HEK293 (cell line): ENCODE data around the gene KCNJ6.

Experiments
- CTCF ChIA-PET: fragments of 350-600 bp; formaldehyde crosslinking; extraction: SDS; loops from one replicate; lab custom pipeline; 2021; ENCODE audit warnings: antibody characterized with exemption; lab: Yijun Ruan, JAX
- POLR2A ChIA-PET: fragments of 300-600 bp; formaldehyde crosslinking; extraction: SDS; loops from one replicate; lab custom pipeline; 2020; ENCODE audit warnings: antibody characterized with exemption, inconsistent platforms; lab: Yijun Ruan, JAX
- H3K27ac ChIP-seq: fragments of 200-500 bp; sonication (Bioruptor generic); 2 replicates; pipeline ENCODE4 v1.5.1; 2014; ENCODE audit warnings: low read depth, low read length, control low read depth, inconsistent platforms; ENCODE audit errors: extremely low read depth
- H3K36me3 ChIP-seq, 2 experiments: fragments of 200-500 bp in 1 of 2; sonication (Bioruptor generic) in 1 of 2; 1 replicate in 1 of 2; 2 replicates in 1 of 2; pipeline ENCODE4 v1.5.1; 2014 to 2017; ENCODE audit warnings: inconsistent platforms in 2 of 2, low read length in 2 of 2; ENCODE audit not compliant: control insufficient read depth in 2 of 2, insufficient read depth in 1 of 2
- H3K4me1 ChIP-seq: fragments of 200-500 bp; sonication (Bioruptor generic); 2 replicates; pipeline ENCODE4 v1.5.1; 2014; ENCODE audit warnings: mild to moderate bottlenecking, low read length, inconsistent platforms; ENCODE audit not compliant: control insufficient read depth, insufficient read depth
- H3K4me3 ChIP-seq: 2 replicates; pipeline ENCODE4 v1.5.1; 2011; ENCODE audit warnings: low read depth, mild to moderate bottlenecking, control low read depth, low read length, moderate library complexity
- H3K9me3 ChIP-seq: fragments of 200-500 bp; sonication (Bioruptor generic); 2 replicates; pipeline ENCODE4 v1.5.1; 2014; ENCODE audit warnings: low read depth, low read length, inconsistent platforms; ENCODE audit not compliant: control insufficient read depth, insufficient read depth
- FEZF1 ChIP-seq: fragments of 450-650 bp; formaldehyde crosslinking; IDR thresholded peaks from 2 replicates; pipeline ENCODE4 v1.5.1; 2016; ENCODE audit warnings: missing biosample characterization, missing genetic modification characterization
- GFI1B ChIP-seq: fragments of 450-650 bp; formaldehyde crosslinking; IDR thresholded peaks from 2 replicates; pipeline ENCODE4 v1.5.1; 2016; ENCODE audit warnings: missing biosample characterization, missing genetic modification characterization
- GLI2 ChIP-seq: fragments of 450-650 bp; formaldehyde crosslinking; IDR thresholded peaks from 2 replicates; pipeline ENCODE4; 2017; ENCODE audit warnings: missing biosample characterization, missing genetic modification characterization, low read depth, borderline replicate concordance
- GLI4 ChIP-seq: fragments of 450-650 bp; formaldehyde crosslinking; IDR thresholded peaks from 2 replicates; pipeline ENCODE4 v1.5.1; 2016; ENCODE audit warnings: missing biosample characterization, missing genetic modification characterization
- KLF9 ChIP-seq: fragments of 450-650 bp; formaldehyde crosslinking; IDR thresholded peaks from 2 replicates; pipeline ENCODE4 v1.5.1; 2016; ENCODE audit warnings: missing biosample characterization, missing genetic modification characterization, low read depth
- SETDB1 ChIP-seq: IDR thresholded peaks from one replicate; pipeline ENCODE4 v1.6.1; 2017; ENCODE audit warnings: mild to moderate bottlenecking, low read length, moderate library complexity, mixed read lengths; ENCODE audit not compliant: insufficient read length
- ZNF112 ChIP-seq: fragments of 450-650 bp; formaldehyde crosslinking; IDR thresholded peaks from 2 replicates; pipeline ENCODE4 v1.5.0; 2017; ENCODE audit warnings: missing biosample characterization, missing genetic modification characterization
- ZNF114 ChIP-seq: fragments of 450-650 bp; formaldehyde crosslinking; IDR thresholded peaks from 2 replicates; pipeline ENCODE4 v1.5.0; 2017; ENCODE audit warnings: missing biosample characterization, missing genetic modification characterization
- ZNF184 ChIP-seq: fragments of 450-650 bp; IDR thresholded peaks from 2 replicates; pipeline ENCODE4 v1.5.1; 2018; ENCODE audit warnings: missing biosample characterization, mild to moderate bottlenecking, missing genetic modification characterization
- ZNF239 ChIP-seq: fragments of 450-650 bp; formaldehyde crosslinking; IDR thresholded peaks from 2 replicates; pipeline ENCODE4 v1.5.1; 2016; ENCODE audit warnings: missing biosample characterization, missing genetic modification characterization
- ZNF266 ChIP-seq: fragments of 450-650 bp; formaldehyde crosslinking; IDR thresholded peaks from 2 replicates; pipeline ENCODE4 v1.5.1; 2016; ENCODE audit warnings: missing biosample characterization, missing genetic modification characterization, low read depth
- ZNF341 ChIP-seq: fragments of 450-650 bp; formaldehyde crosslinking; IDR thresholded peaks from 2 replicates; pipeline ENCODE4; 2016; ENCODE audit warnings: low read depth, missing biosample characterization, missing genetic modification characterization
- ZNF37A ChIP-seq: fragments of 450-650 bp; IDR thresholded peaks from 2 replicates; pipeline ENCODE4 v1.5.1; 2018; ENCODE audit warnings: missing biosample characterization, missing genetic modification characterization
- ZNF473 ChIP-seq: fragments of 450-650 bp; formaldehyde crosslinking; IDR thresholded peaks from 2 replicates; pipeline ENCODE4 v1.5.1; 2017; ENCODE audit warnings: missing biosample characterization, missing genetic modification characterization
- ZNF549 ChIP-seq: fragments of 450-650 bp; IDR thresholded peaks from 2 replicates; pipeline ENCODE4 v1.5.1; 2018; ENCODE audit warnings: missing biosample characterization, missing genetic modification characterization, mild to moderate bottlenecking, inconsistent platforms, moderate library complexity
- ZNF658 ChIP-seq: fragments of 450-650 bp; formaldehyde crosslinking; IDR thresholded peaks from 2 replicates; pipeline ENCODE4; 2016; ENCODE audit warnings: missing biosample characterization, missing genetic modification characterization
- ZNF707 ChIP-seq: fragments of 450-650 bp; formaldehyde crosslinking; IDR thresholded peaks from 2 replicates; pipeline ENCODE4 v1.5.1; 2016; ENCODE audit warnings: missing biosample characterization, missing genetic modification characterization
- ZNF776 ChIP-seq: fragments of 450-650 bp; formaldehyde crosslinking; IDR thresholded peaks from 2 replicates; pipeline ENCODE4 v1.5.0; 2017; ENCODE audit warnings: missing biosample characterization, missing genetic modification characterization, borderline replicate concordance
- ZNF830 ChIP-seq: fragments of 450-650 bp; IDR thresholded peaks from 2 replicates; pipeline ENCODE4 v1.5.0; 2018; ENCODE audit warnings: missing biosample characterization, missing genetic modification characterization, low read depth, mild to moderate bottlenecking, moderate library complexity
- TF ChIP-seq, protein P1 (sequence below): fragments of 450-650 bp; formaldehyde crosslinking; IDR thresholded peaks from 2 replicates; pipeline ENCODE4 v1.5.1; 2016; ENCODE audit warnings: missing biosample characterization, missing genetic modification characterization
- TF ChIP-seq, protein P2 (sequence below): fragments of 450-650 bp; formaldehyde crosslinking; IDR thresholded peaks from 2 replicates; pipeline ENCODE4 v1.5.1; 2016; ENCODE audit warnings: missing biosample characterization, missing genetic modification characterization
- TF ChIP-seq, protein P3 (sequence below): fragments of 450-650 bp; formaldehyde crosslinking; IDR thresholded peaks from 2 replicates; pipeline ENCODE4 v1.5.1; 2016; ENCODE audit warnings: missing biosample characterization, missing genetic modification characterization, low read depth
- TF ChIP-seq, protein P4 (sequence below): fragments of 450-650 bp; formaldehyde crosslinking; IDR thresholded peaks from 2 replicates; pipeline ENCODE4 v1.5.1; 2016; ENCODE audit warnings: missing biosample characterization, missing genetic modification characterization, borderline replicate concordance

The KCNJ6 gene

DNA sequence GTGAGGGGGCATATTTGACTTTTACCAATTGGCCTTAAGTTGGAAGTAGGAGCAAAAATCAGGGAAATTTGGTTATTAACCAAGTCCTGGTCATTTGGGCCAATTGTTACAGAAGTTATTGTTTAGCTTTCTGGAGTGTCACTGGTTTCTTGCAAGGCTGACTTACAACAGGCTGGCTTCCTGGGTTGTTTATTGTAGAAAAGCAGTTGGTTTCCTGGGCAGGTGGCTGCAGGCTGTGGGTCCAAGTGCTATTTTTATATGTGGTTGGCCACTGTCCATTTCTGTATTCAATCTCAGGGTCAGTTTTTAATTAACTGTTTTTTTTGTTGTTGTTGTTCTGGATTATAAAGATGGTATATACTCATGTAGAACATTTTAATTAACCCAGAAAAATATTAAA is 174.1 kb downstream of the KCNJ6 start:
- CTCF ChIA-PET: interaction anchor here (0.7 kb wide), 1 partner anchor 41 kb away, joined by 3 read pairs; no protein-coding TSS in a partner anchor

DNA sequence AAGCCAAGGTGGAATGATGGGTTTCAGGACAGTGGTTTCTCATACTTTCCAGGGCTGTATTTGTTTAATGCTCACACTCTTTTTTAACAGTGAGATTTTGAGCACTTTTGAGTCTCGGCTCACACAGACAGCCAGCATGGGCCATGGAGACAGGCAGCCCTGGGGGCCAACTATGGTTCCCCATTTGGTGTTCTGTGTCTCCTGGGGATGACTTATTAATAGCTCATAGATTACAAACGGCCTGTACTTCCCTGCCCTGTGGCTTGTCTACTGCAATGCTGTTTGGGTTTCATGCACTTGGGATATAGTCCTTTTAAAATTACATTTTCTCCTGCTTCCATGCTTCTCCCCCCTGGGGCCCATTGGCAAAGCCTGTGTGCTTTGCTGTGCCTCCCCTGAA is 178.3 kb downstream of the KCNJ6 start:
- Histone ChIP-seq H3K27ac (no peak overlapping the region), H3K9me3 (no peaks in the 10 kb centered on the region), H3K4me3 (no peak overlapping the region), H3K36me3 (no peaks in the 10 kb centered on the region), H3K4me1 (peaks cover 2% of the 10 kb centered on the region; the same call in 1 of the 2 replicates)
- POLR2A ChIA-PET: no interaction called here
- TF ChIP-seq ZNF239 (no peak), KLF9 (tag by site-specific recombination) (no peak), ZNF37A (no peak), SETDB1 (no peak), ZNF114 (tag by site-specific recombination) (no peak), ZNF707 (no peak), ZNF184 (tag by site-specific recombination) (no peak), ZNF266 (no peak), ZNF341 (tag by site-specific recombination) (no peak), ZNF776 (tag by site-specific recombination) (no peak), ZNF658 (tag by site-specific recombination) (no peak), GLI2 (tag by site-specific recombination) (no peak), ZNF473 (no peak), GLI4 (no peak)
- TF ChIP-seq, protein P1, sequence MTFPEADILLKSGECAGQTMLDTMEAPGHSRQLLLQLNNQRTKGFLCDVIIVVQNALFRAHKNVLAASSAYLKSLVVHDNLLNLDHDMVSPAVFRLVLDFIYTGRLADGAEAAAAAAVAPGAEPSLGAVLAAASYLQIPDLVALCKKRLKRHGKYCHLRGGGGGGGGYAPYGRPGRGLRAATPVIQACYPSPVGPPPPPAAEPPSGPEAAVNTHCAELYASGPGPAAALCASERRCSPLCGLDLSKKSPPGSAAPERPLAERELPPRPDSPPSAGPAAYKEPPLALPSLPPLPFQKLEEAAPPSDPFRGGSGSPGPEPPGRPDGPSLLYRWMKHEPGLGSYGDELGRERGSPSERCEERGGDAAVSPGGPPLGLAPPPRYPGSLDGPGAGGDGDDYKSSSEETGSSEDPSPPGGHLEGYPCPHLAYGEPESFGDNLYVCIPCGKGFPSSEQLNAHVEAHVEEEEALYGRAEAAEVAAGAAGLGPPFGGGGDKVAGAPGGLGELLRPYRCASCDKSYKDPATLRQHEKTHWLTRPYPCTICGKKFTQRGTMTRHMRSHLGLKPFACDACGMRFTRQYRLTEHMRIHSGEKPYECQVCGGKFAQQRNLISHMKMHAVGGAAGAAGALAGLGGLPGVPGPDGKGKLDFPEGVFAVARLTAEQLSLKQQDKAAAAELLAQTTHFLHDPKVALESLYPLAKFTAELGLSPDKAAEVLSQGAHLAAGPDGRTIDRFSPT (tag by site-specific recombination): no peak
- TF ChIP-seq, protein P2, sequence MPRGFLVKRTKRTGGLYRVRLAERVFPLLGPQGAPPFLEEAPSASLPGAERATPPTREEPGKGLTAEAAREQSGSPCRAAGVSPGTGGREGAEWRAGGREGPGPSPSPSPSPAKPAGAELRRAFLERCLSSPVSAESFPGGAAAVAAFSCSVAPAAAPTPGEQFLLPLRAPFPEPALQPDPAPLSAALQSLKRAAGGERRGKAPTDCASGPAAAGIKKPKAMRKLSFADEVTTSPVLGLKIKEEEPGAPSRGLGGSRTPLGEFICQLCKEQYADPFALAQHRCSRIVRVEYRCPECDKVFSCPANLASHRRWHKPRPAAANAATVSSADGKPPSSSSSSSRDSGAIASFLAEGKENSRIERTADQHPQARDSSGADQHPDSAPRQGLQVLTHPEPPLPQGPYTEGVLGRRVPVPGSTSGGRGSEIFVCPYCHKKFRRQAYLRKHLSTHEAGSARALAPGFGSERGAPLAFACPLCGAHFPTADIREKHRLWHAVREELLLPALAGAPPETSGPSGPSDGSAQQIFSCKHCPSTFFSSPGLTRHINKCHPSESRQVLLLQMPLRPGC (tag by site-specific recombination): no peak
- CTCF ChIA-PET: no interaction called here

More for the DNA sequence above, 174.1 kb downstream of the KCNJ6 start:
- Histone ChIP-seq H3K27ac (no peak overlapping the region), H3K4me3 (no peak overlapping the region), H3K9me3 (no peaks in the 10 kb centered on the region), H3K36me3 (no peaks in the 10 kb centered on the region), H3K4me1 (peaks cover 2% of the 10 kb centered on the region; the same call in 1 of the 2 replicates)
- TF ChIP-seq ZNF112 (tag by site-specific recombination) (no peak), ZNF830 (tag by site-specific recombination) (no peak), FEZF1 (no peak), ZNF549 (tag by site-specific recombination) (no peak), GFI1B (tag by site-specific recombination) (no peak)
- TF ChIP-seq, protein P3, sequence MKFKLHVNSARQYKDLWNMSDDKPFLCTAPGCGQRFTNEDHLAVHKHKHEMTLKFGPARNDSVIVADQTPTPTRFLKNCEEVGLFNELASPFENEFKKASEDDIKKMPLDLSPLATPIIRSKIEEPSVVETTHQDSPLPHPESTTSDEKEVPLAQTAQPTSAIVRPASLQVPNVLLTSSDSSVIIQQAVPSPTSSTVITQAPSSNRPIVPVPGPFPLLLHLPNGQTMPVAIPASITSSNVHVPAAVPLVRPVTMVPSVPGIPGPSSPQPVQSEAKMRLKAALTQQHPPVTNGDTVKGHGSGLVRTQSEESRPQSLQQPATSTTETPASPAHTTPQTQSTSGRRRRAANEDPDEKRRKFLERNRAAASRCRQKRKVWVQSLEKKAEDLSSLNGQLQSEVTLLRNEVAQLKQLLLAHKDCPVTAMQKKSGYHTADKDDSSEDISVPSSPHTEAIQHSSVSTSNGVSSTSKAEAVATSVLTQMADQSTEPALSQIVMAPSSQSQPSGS: no peak
- TF ChIP-seq, protein P4, sequence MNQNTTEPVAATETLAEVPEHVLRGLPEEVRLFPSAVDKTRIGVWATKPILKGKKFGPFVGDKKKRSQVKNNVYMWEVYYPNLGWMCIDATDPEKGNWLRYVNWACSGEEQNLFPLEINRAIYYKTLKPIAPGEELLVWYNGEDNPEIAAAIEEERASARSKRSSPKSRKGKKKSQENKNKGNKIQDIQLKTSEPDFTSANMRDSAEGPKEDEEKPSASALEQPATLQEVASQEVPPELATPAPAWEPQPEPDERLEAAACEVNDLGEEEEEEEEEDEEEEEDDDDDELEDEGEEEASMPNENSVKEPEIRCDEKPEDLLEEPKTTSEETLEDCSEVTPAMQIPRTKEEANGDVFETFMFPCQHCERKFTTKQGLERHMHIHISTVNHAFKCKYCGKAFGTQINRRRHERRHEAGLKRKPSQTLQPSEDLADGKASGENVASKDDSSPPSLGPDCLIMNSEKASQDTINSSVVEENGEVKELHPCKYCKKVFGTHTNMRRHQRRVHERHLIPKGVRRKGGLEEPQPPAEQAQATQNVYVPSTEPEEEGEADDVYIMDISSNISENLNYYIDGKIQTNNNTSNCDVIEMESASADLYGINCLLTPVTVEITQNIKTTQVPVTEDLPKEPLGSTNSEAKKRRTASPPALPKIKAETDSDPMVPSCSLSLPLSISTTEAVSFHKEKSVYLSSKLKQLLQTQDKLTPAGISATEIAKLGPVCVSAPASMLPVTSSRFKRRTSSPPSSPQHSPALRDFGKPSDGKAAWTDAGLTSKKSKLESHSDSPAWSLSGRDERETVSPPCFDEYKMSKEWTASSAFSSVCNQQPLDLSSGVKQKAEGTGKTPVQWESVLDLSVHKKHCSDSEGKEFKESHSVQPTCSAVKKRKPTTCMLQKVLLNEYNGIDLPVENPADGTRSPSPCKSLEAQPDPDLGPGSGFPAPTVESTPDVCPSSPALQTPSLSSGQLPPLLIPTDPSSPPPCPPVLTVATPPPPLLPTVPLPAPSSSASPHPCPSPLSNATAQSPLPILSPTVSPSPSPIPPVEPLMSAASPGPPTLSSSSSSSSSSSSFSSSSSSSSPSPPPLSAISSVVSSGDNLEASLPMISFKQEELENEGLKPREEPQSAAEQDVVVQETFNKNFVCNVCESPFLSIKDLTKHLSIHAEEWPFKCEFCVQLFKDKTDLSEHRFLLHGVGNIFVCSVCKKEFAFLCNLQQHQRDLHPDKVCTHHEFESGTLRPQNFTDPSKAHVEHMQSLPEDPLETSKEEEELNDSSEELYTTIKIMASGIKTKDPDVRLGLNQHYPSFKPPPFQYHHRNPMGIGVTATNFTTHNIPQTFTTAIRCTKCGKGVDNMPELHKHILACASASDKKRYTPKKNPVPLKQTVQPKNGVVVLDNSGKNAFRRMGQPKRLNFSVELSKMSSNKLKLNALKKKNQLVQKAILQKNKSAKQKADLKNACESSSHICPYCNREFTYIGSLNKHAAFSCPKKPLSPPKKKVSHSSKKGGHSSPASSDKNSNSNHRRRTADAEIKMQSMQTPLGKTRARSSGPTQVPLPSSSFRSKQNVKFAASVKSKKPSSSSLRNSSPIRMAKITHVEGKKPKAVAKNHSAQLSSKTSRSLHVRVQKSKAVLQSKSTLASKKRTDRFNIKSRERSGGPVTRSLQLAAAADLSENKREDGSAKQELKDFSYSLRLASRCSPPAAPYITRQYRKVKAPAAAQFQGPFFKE (tag by site-specific recombination): no peak
- POLR2A ChIA-PET: no interaction called here
